Activated T-helper 2 cell treated with anti-CD3 and anti-CD28 coated beads, Interferon-gamma antibody, Interleukin-2, Interleukin-4, amounts not matched to agents 10 μg/mL and 5 μg/mL and 100 μg/mL, durations not matched to agents 14 hours and 24 hours and 36 hours (primary cell): ENCODE data around the gene EID2. TPM values are rescaled to one million over a fixed set of nuclear protein-coding genes. Genes with fewer than 3 reads are reported as not detected.

Experiments
- DNase-seq: peaks from one replicate; pipeline ENCODE4 v3.0.0; 2021; ENCODE audit warnings: low spot score
- H3K27ac Mint-ChIP-seq: one replicate; pipeline ENCODE4 v1.8.0; 2021; ENCODE audit warnings: mixed read lengths
- H3K27me3 Mint-ChIP-seq: one replicate; pipeline ENCODE4 v1.8.0; 2021; ENCODE audit warnings: low read depth, mixed read lengths
- H3K36me3 Mint-ChIP-seq: one replicate; pipeline ENCODE4 v1.8.0; 2021; ENCODE audit warnings: low read depth, mixed read lengths
- H3K4me1 Mint-ChIP-seq: one replicate; pipeline ENCODE4 v1.8.0; 2021; ENCODE audit warnings: low read depth, mixed read lengths
- H3K4me3 Mint-ChIP-seq: one replicate; pipeline ENCODE4 v1.8.0; 2021; ENCODE audit warnings: low read depth, mild to moderate bottlenecking, moderate library complexity, mixed read lengths
- H3K9me3 Mint-ChIP-seq: one replicate; pipeline ENCODE4 v1.8.0; 2021; ENCODE audit warnings: mixed read lengths
- intact Hi-C: fragments of 100-400 bp; cut with micrococcal nuclease; formaldehyde crosslinking; loops from one replicate; pipeline ENCODE4 v1.15.1; 2023
- total RNA-seq: library from RNA; stranded (reverse); gene quantifications from 2 replicates; pipeline ENCODE4 v1.2.3, GENCODE V29; 2022

EID2 gene
- total RNA-seq, 1 donor from 2014 or later, result 17.2 TPM

- no peak overlapping the region for H3K27ac Mint-ChIP-seq
- no peak for DNase-seq
- no peaks in the 10 kb centered on the region for H3K36me3 Mint-ChIP-seq
- H3K27me3 Mint-ChIP-seq, result no peaks in the 10 kb centered on the region
- no peaks in the 10 kb centered on the region for H3K9me3 Mint-ChIP-seq
- no peak overlapping the region for H3K4me3 Mint-ChIP-seq
- intact Hi-C loops, result no loop called here
- peaks cover 24% of the 10 kb centered on the region for H3K4me1 Mint-ChIP-seq
Measured at GRCh38 chr19:39553082-39553652, 13.2 kb upstream of the EID2 start.

GRCh38 chr19:39550197-39550596 is 10.2 kb upstream of the EID2 start:
- Mint-ChIP-seq H3K27me3 (no peaks in the 10 kb centered on the region), H3K4me1 (peaks cover 16% of the 10 kb centered on the region), H3K36me3 (no peaks in the 10 kb centered on the region), H3K27ac (no peak overlapping the region), H3K9me3 (no peaks in the 10 kb centered on the region), H3K4me3 (no peak overlapping the region)
- no peak for DNase-seq
- intact Hi-C loops, result no loop called here

DNA sequence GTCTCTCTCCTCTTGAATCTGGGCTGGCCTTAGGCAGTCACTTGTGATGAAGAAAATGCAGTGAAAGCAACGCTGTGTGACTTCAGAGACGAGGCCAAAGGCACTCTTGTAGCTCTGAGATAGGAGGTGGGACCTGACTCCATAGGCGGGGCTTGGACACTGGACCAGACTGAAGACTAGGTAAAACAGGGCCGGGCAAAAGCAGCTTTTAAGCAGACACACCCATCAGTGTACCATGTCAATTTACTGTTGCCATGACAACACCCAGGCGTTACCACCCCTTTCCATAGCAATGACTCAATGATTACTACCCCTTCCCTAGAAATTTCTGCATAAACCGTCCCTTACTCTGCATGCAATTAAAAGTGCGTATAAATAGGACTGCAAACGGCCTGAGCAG is 6.6 kb upstream of the EID2 start:
- intact Hi-C loops, result loop anchor here (10.0 kb wide), 1 partner anchor 298 kb away; the partner anchor contains the start of gene FBL
- Mint-ChIP-seq H3K36me3 (no peaks in the 10 kb centered on the region), H3K4me3 (no peak overlapping the region)

DNA sequence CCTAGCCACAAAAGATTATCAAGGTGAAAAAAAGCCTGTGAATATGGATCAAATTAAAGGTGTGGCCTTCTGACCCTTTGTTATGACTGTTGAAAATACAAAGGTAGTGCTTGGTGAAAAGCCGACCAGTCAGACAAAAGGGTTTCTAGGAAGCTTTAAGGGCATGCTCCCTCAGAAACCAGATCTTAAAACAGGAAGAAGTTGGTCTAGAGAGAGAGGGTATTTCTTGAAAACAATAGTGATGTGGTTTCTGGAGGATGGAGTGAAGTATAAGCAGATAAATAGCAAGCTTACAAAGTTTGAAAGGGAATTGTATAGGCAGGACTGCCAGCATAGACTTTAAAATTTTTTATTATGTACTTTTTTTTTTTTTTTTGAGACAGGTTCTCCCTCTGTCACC is 5.0 kb upstream of the EID2 start:
- H3K27ac Mint-ChIP-seq, result no peak overlapping the region
- peaks cover 22% of the 10 kb centered on the region for H3K4me1 Mint-ChIP-seq
- H3K36me3 Mint-ChIP-seq, result no peaks in the 10 kb centered on the region
- H3K4me3 Mint-ChIP-seq, result no peak overlapping the region
- no peaks in the 10 kb centered on the region for H3K9me3 Mint-ChIP-seq
- no peak for DNase-seq
- intact Hi-C loops, result loop anchor here (5.0 to 10.0 kb wide), 2 partner anchors 203 to 300 kb away; partner anchors contain the start of genes FBL and SAMD4B
- H3K27me3 Mint-ChIP-seq, result no peaks in the 10 kb centered on the region

More for the DNA sequence above, 6.6 kb upstream of the EID2 start:
- DNase-seq, result peak; percentile 7
- no peak overlapping the region for H3K27ac Mint-ChIP-seq
- peaks cover 19% of the 10 kb centered on the region for H3K4me1 Mint-ChIP-seq
- no peaks in the 10 kb centered on the region for H3K9me3 Mint-ChIP-seq
- H3K27me3 Mint-ChIP-seq, result no peaks in the 10 kb centered on the region

DNA sequence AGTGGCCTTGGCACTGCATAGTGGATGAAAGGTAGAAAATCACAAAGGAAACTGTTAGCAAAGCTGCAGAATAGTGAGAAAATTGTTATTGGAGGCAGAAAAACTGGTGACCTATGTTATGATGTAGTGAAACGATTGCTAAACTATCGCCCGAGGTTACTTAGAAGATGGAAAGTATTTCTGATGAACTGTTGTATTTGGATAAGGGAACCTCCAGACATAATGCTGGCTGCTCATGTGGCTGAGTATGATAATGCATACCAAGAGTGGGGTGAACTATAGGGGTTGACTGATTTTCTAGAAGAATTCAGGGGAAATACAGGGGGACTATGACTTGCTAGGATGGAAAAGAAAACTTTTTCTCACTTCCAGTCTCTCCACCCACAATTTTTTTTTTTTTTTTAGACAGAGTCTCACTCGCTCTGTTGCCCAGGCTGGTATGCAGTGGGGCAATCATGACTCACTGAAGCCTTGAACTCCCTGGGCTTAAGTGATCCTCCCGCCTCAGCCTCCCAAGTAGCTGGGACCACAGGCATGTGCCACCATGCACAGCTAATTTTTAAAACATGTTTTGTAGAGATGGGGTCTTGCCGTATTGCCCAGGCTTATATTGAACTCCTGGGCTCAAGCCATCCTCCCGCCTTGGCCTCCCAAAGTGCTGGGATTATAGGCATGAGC is 4.4 kb upstream of the EID2 start:
- H3K9me3 Mint-ChIP-seq, result no peaks in the 10 kb centered on the region
- intact Hi-C loops, result loop anchor here (5.0 to 10.0 kb wide), 2 partner anchors 202 to 300 kb away; partner anchors contain the start of genes FBL and SAMD4B
- peaks cover under 1% of the 10 kb centered on the region for H3K36me3 Mint-ChIP-seq
- H3K27ac Mint-ChIP-seq, result no peak overlapping the region
- peaks cover 22% of the 10 kb centered on the region for H3K4me1 Mint-ChIP-seq
- no peak for DNase-seq
- no peak overlapping the region for H3K4me3 Mint-ChIP-seq
- no peaks in the 10 kb centered on the region for H3K27me3 Mint-ChIP-seq

DNA sequence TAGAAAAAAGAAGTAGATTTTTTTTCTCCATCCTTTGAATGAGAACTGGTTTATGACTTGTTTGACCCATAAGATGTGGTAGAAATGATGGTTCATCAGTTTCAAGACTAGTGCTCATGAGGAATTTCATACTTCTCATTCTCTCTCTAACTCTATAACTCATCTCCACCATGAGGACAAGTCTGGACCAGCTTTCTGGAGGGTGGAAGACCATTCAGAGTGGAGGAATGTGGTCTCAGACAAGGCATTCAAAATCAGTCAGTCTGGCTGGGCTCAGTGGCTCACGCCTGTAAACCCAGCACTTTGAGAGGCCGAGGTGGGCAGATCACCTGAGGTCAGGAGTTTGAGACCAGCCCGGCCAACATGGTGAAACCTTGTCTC is 3.5 kb upstream of the EID2 start:
- no peak overlapping the region for H3K27ac Mint-ChIP-seq

DNA sequence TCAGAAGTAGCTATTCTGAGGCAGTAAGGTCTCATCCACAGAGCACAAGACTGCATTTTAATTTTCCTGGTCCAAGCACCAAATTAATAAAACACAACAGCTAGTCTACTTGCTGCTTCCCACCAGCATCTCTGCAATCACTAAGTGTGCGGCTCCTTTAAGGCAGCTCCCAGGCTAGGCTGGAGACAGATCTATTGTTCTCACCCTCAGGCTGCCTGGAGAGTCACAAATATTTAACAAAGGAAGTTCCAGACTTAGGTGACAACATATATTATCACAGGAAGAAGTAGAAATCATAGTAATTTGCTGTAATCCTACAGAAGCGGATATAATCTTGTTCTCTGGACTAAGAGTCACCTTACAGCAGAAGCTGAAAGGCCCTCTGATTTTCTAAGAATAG is 2.2 kb upstream of the EID2 start:
- Mint-ChIP-seq H3K9me3 (no peaks in the 10 kb centered on the region), H3K4me3 (no peak overlapping the region), H3K27me3 (no peaks in the 10 kb centered on the region), H3K4me1 (peaks cover 33% of the 10 kb centered on the region), H3K36me3 (peaks cover 18% of the 10 kb centered on the region), H3K27ac (no peak overlapping the region)
- DNase-seq, result no peak
- intact Hi-C loops, result loop anchor here (5.0 to 10.0 kb wide), 2 partner anchors 200 to 303 kb away; partner anchors contain the start of genes FBL and SAMD4B

More for the DNA sequence above, 3.5 kb upstream of the EID2 start:
- H3K4me1 Mint-ChIP-seq, result peaks cover 27% of the 10 kb centered on the region
- DNase-seq, result no peak
- no peak overlapping the region for H3K4me3 Mint-ChIP-seq
- H3K9me3 Mint-ChIP-seq, result no peaks in the 10 kb centered on the region
- H3K36me3 Mint-ChIP-seq, result peaks cover 7% of the 10 kb centered on the region
- H3K27me3 Mint-ChIP-seq, result no peaks in the 10 kb centered on the region
- intact Hi-C loops, result loop anchor here (5.0 to 10.0 kb wide), 2 partner anchors 201 to 301 kb away; partner anchors contain the start of genes FBL and SAMD4B

- Mint-ChIP-seq H3K9me3 (no peaks in the 10 kb centered on the region), H3K4me3 (peak overlapping the region; percentile 94), H3K36me3 (peaks cover 23% of the 10 kb centered on the region), H3K27me3 (no peaks in the 10 kb centered on the region), H3K4me1 (peaks cover 28% of the 10 kb centered on the region), H3K27ac (peak overlapping the region; percentile 93)
- DNase-seq, result no peak
- intact Hi-C loops, result loop anchor here (1.0 to 10.0 kb wide), 4 partner anchors 95 to 304 kb away; partner anchors contain the start of genes FBL, SAMD4B and SUPT5H
Measured at GRCh38 chr19:39540333-39540673, 342 bp upstream of the EID2 start.

- H3K4me1 Mint-ChIP-seq, result peaks cover 19% of the 10 kb centered on the region
- peaks cover 23% of the 10 kb centered on the region for H3K36me3 Mint-ChIP-seq
- H3K27me3 Mint-ChIP-seq, result no peaks in the 10 kb centered on the region
- intact Hi-C loops, result loop anchor here (10.0 kb wide), 1 partner anchor 414 kb away; the partner anchor contains the start of gene PAK4
- DNase-seq, result no peak
- H3K27ac Mint-ChIP-seq, result peak overlapping the region; percentile 83
- peak overlapping the region; percentile 89 for H3K4me3 Mint-ChIP-seq
- H3K9me3 Mint-ChIP-seq, result no peaks in the 10 kb centered on the region
Measured at GRCh38 chr19:39539165-39539517, 820 bp downstream of the EID2 start.

- Mint-ChIP-seq H3K9me3 (no peaks in the 10 kb centered on the region), H3K27ac (no peak overlapping the region), H3K36me3 (peaks cover 20% of the 10 kb centered on the region), H3K4me1 (peaks cover 16% of the 10 kb centered on the region), H3K27me3 (no peaks in the 10 kb centered on the region), H3K4me3 (no peak overlapping the region)
- DNase-seq, result no peak
- intact Hi-C loops, result loop anchor here (1.0 to 10.0 kb wide), 5 partner anchors 36 to 409 kb away; partner anchors contain the start of genes DLL3, PAK4 and TIMM50
Measured at GRCh38 chr19:39533791-39534190, 6.2 kb downstream of the EID2 start.

DNA sequence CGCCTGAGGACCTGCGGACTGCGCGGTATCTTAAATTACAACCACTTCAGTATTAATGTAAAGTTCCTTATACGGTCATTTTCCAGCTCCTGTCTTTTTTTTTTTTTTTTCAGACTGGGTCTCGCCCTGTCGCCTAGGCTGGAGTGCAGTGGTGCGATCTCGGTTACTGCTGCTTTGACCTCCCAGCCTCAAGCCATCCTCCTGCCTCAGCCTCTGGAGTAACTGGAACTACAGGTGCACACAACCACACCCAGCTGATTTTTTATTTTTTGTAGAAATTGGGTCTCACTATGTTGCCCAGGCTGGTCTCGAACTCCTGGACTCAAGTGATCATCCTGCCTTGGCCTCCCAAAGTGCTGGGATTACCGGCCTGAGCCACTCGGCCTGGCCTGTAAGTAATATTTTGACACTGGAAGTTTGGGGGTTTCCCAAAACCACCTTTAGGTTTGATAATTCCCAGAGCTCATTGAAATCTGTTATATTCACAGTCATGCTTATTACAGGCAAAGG is 6.9 kb downstream of the EID2 start:
- peak overlapping the region; percentile 93 for H3K4me3 Mint-ChIP-seq
- DNase-seq, result no peak
- H3K27ac Mint-ChIP-seq, result no peak overlapping the region
- intact Hi-C loops, result loop anchor here (1.0 to 10.0 kb wide), 5 partner anchors 36 to 408 kb away; partner anchors contain the start of genes DLL3, PAK4 and TIMM50
- H3K4me1 Mint-ChIP-seq, result peaks cover 14% of the 10 kb centered on the region
- H3K36me3 Mint-ChIP-seq, result peaks cover 19% of the 10 kb centered on the region
- no peaks in the 10 kb centered on the region for H3K9me3 Mint-ChIP-seq
- no peaks in the 10 kb centered on the region for H3K27me3 Mint-ChIP-seq

DNA sequence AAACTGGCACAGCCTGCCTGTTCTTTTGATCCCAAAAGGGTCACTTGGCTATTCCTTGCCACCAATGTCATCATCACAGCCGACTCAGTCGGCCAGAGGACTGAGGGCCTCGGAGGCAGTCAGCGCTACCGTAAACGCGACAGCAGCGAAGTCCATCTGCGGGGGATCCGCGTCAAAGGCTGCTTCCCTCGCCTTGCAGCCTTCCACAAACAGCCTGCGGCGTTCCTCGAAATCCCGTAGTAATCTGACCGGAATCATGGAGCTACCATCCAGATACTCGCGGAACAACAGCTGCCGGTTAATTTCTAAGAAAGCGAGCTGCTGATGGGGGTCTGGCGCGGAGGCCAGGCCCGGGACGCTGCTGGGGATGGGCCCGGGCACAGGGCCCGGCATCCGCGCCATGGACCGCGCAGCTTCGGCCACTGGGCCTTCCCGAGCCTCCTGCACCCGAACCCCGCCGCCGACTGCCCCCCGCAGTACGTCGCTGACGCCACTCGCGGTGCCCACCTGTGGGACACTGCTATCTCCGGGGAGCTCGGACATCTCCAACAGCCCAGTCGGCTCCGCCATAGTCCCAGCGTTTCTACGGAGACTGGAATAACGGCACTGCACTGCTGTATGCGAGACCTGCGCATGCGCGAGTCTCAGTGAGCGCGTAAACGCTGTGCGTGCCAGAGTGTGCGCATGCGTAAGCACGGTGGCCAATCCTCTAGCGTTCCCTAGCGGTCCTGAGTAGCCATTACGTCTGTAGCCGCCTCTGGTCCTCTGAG is 7.5 kb downstream of the EID2 start, which contains the start of gene EID2B:
Gene EID2B, minus strand, starts transcription at position 620 of the 770 bp plus-strand sequence. Its CDS starts 50 bp downstream, at position 570.
- Mint-ChIP-seq H3K9me3 (no peaks in the 10 kb centered on the region), H3K27ac (peak within 1 kb of the TSS; percentile 80), H3K36me3 (peaks cover 13% of the 10 kb centered on the region), H3K4me3 (peak within 1 kb of the TSS; percentile 93), H3K4me1 (peaks cover 12% of the 10 kb centered on the region), H3K27me3 (no peaks in the 10 kb centered on the region)
- peak; percentile 93 for DNase-seq
- intact Hi-C loops, result loop anchor here (1.0 to 10.0 kb wide), 6 partner anchors 35 to 408 kb away; partner anchors contain the start of genes DLL3, PAK4 and TIMM50
